Measurements from ENCODE around the gene PLEKHD1.

Gene PLEKHD1

GRCh38 chr14:69519204-69520100 is 34.9 kb downstream of the PLEKHD1 start:
- no peak for DNase-seq

- DNase-seq: no peak
These were observed 37.5 kb downstream of the PLEKHD1 start for GRCh38 chr14:69522026-69522425.

GRCh38 chr14:69525896-69526295 is 41.4 kb downstream of the PLEKHD1 start:
- DNase-seq: no peak

GRCh38 chr14:69527635-69528034 is 43.1 kb downstream of the PLEKHD1 start:
- DNase-seq: no peak

- no peak for DNase-seq
These were observed 43.6 kb downstream of the PLEKHD1 start for GRCh38 chr14:69528143-69528542.

- no peak for DNase-seq
These were observed 44.4 kb downstream of the PLEKHD1 start for GRCh38 chr14:69528930-69529329.

GRCh38 chr14:69529563-69529962 is 45.0 kb downstream of the PLEKHD1 start:
- no peak for DNase-seq

- no peak for DNase-seq
These were observed 45.6 kb downstream of the PLEKHD1 start for GRCh38 chr14:69530095-69530494.

GRCh38 chr14:69531135-69531534 is 46.6 kb downstream of the PLEKHD1 start:
- no peak for DNase-seq

- DNase-seq: no peak
These were observed 48.2 kb downstream of the PLEKHD1 start for GRCh38 chr14:69532561-69533340.

GRCh38 chr14:69535230-69535848 is 50.8 kb downstream of the PLEKHD1 start:
- no peak for DNase-seq

GRCh38 chr14:69536971-69537370 is 52.4 kb downstream of the PLEKHD1 start:
- no peak for DNase-seq

GRCh38 chr14:69537900-69538299 is 53.4 kb downstream of the PLEKHD1 start:
- DNase-seq: no peak

- DNase-seq: no peak
These were observed 54.2 kb downstream of the PLEKHD1 start for GRCh38 chr14:69538766-69539165.

GRCh38 chr14:69539631-69540410 is 55.3 kb downstream of the PLEKHD1 start:
- DNase-seq: no peak

- no peak for DNase-seq
These were observed 56.3 kb downstream of the PLEKHD1 start for GRCh38 chr14:69540654-69541335.

- no peak for DNase-seq
These were observed 57.8 kb downstream of the PLEKHD1 start for GRCh38 chr14:69542311-69542710.

GRCh38 chr14:69543341-69544115 is 59.0 kb downstream of the PLEKHD1 start:
- DNase-seq: peak in 1 of 2 donors; percentile 53

- no peak for DNase-seq
These were observed 63.3 kb downstream of the PLEKHD1 start for GRCh38 chr14:69547701-69548348.

GRCh38 chr14:69548566-69548965 is 64.0 kb downstream of the PLEKHD1 start:
- no peak for DNase-seq

- no peak for DNase-seq
These were observed 67.0 kb downstream of the PLEKHD1 start for GRCh38 chr14:69551511-69551910.
